Mucosa of descending colon (tissue), 3 donors: ENCODE measurements around the gene CD248. TPM values are rescaled to one million over a fixed set of nuclear protein-coding genes. Genes with fewer than 3 reads are reported as not detected.

Experiments used
- ATAC-seq: fragments of 200-7000 bp; cut with Tn5 transposase; one replicate; pipeline ENCODE4 v1.9.1; 2020; ENCODE audit warnings: mild to moderate bottlenecking, moderate library complexity
- DNase-seq, 3 donors: peaks; one replicate each; pipeline ENCODE4 v3.0.0-alpha.2; 2020
- H3K36me3 ChIP-seq: fragments of 200-600 bp; one replicate; pipeline ENCODE4 v1.8.0; 2021; ENCODE audit warnings: low read depth, mild to moderate bottlenecking
- H3K4me1 ChIP-seq: fragments of 200-600 bp; one replicate; pipeline ENCODE4 v1.8.0; 2021; ENCODE audit warnings: low read depth, mild to moderate bottlenecking
- H3K4me3 ChIP-seq: fragments of 200-600 bp; one replicate; pipeline ENCODE4 v1.8.0; 2021; ENCODE audit warnings: mild to moderate bottlenecking
- H3K9me3 ChIP-seq: fragments of 200-600 bp; one replicate; pipeline ENCODE4 v1.8.0; 2021; ENCODE audit warnings: mild to moderate bottlenecking
- CTCF ChIP-seq: fragments of 200-600 bp; IDR thresholded peaks from one replicate; pipeline ENCODE4 v1.8.0; 2022; ENCODE audit warnings: antibody characterized with exemption, mild to moderate bottlenecking
- intact Hi-C, 2 donors: fragments of 100-400 bp; cut with DNase I in 1 of 2; cut with micrococcal nuclease in 1 of 2; formaldehyde crosslinking; loops; one replicate each; pipeline versions ENCODE4 v1.11.0 to v1.11.1; 2022; cut with DNase I, micrococcal nuclease
- total RNA-seq, 3 donors: library from RNA; stranded (reverse); fragmentation: NEBNext Ultra II Directional in 2 of 3; extraction: Animal tissue kit (Norgen Biotek cat#: 25700) in 2 of 3; gene quantifications; one replicate each; pipeline versions ENCODE4 v1.2.1 to v1.2.4, GENCODE V29; 2021 to 2023
- donor health status: DM: no; HTN: no; CAD: no; lungs with moderate emphysema.
- donor health status: DM: no; HTN: no; CAD: no.
- donor health status: DM: no; HTN: yes; CAD: no.

Gene CD248
- total RNA-seq, 3 donors from 2014 or later = 4.5 to 37.7 (median 28.5) TPM

DNA sequence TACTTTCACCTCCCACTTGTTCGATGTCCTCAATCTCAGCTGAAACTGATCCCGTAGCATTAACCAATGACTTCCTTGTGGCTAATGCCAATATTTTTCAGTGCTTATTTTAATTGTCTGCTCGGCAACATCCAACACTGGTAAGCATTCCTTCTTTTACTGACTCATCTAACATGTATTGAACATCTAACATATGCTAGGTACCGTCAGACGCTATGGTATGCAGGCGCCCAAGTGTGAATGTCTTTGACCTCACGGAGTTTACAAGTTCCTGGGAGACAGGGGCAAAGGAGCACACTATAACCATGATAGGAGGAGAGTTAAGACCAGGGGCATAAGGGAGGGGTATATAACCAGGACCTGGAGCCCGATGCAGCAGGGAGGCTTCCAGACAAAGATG lies 26.3 kb upstream of the CD248 start:
- intact Hi-C loops = no loop called here
- ATAC-seq = no peak
- no peaks in the 10 kb centered on the region for H3K9me3 ChIP-seq
- peaks cover 5% of the 10 kb centered on the region for H3K36me3 ChIP-seq
- H3K4me3 ChIP-seq = no peak overlapping the region
- TF ChIP-seq CTCF = no peak
- peak in 1 of 3 donors; percentile 4 for DNase-seq
- H3K4me1 ChIP-seq = peaks cover 30% of the 10 kb centered on the region

DNA sequence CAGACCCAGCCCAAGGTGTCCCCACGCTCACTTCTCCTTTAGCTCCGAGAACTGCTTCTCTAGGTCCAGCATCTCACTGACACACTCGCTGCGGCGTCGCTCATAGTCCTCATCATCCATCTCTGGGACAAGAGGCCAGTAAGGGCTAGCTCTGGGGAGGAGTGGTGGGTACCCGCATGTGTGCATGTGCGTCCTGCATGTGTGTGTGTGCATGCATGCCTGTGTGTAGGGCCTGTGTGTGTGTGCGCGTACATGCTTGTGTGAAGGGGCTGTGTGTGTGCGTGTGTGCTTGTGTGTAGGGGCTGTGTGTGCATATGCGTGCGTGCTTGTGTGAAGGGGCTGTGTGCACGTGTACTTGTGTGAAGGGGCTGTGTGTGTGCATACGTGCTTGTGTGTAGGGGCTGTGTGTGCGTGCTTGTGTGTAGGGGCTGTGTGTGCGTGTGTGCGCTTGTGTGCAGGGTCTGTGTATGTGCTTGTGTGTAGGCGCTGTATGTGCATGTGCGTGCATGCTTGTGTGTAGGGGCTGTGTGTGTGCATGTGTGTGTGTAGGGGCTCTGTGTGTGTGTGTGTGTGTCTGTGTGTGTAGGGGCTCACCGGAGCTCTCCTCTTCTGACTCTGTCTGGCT lies 24.8 kb upstream of the CD248 start:
- intact Hi-C loops = no loop called here

DNA sequence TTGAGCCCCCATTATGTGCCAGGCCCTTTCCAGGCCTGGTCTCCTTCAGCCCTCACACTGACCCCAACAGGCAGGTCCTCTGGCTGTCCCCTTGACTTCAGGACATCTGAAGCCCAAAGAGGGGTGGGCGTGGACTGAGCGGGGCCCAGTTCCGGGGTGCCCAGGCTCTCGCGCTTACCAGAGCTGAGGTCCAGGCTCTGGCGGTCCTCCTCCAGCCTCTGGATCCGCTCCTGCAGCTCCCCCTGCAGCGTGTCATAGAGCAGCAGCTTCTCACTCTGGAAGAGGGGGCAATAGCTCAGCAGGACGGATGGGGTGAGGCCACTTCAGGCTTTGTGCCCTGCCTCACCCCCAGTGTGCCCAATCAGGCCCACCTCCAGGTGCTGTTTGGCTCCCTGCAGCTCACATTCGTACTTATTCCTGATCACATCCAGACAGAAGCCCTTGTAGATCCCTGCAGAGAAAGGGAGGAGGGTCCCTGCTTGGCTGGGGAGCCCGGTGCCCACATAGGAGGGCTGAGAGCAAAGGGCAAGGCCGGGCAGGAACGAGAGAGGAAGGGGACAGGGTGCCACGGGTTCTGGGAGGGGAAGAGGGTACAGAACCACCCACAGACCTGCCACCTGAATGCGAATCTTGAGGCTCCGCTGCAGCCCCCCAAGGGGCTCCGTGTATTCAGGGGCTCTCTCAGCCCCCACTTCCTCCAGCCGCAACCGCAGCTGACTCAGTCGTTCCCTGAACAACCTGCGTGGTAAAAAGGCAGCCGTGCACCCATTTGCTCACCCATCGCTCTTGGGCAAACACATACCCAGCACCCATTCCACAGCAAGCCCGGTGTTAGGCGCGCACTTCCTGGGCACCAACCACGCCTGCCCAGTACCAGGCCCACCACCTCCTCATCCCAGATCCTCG lies 24.0 kb upstream of the CD248 start:
- DNase-seq (peak in 2 of 3 donors; percentile 18 to 39), ATAC-seq (no peak)
- no peak for TF ChIP-seq CTCF
- intact Hi-C loops = no loop called here
- peaks cover 27% of the 10 kb centered on the region for H3K4me1 ChIP-seq
- H3K9me3 ChIP-seq = no peaks in the 10 kb centered on the region
- H3K36me3 ChIP-seq = peaks cover 5% of the 10 kb centered on the region
- H3K4me3 ChIP-seq = no peak overlapping the region

More for the DNA sequence above, 24.8 kb upstream of the CD248 start:
- peaks cover 31% of the 10 kb centered on the region for H3K4me1 ChIP-seq
- TF ChIP-seq CTCF = no peak
- no peak for ATAC-seq
- H3K36me3 ChIP-seq = peaks cover 5% of the 10 kb centered on the region
- H3K9me3 ChIP-seq = no peaks in the 10 kb centered on the region
- DNase-seq = peak in 2 of 3 donors; percentile 18 to 44
- no peak overlapping the region for H3K4me3 ChIP-seq

- no peak for TF ChIP-seq CTCF
- H3K9me3 ChIP-seq = no peaks in the 10 kb centered on the region
- H3K4me3 ChIP-seq = no peak overlapping the region
- DNase-seq (peak in 2 of 3 donors; percentile 25 to 38), ATAC-seq (no peak)
- H3K4me1 ChIP-seq = peaks cover 29% of the 10 kb centered on the region
- intact Hi-C loops = no loop called here
- peaks cover 5% of the 10 kb centered on the region for H3K36me3 ChIP-seq
Observed at GRCh38 chr11:66339686-66340483, 23.0 kb upstream of the CD248 start.

DNA sequence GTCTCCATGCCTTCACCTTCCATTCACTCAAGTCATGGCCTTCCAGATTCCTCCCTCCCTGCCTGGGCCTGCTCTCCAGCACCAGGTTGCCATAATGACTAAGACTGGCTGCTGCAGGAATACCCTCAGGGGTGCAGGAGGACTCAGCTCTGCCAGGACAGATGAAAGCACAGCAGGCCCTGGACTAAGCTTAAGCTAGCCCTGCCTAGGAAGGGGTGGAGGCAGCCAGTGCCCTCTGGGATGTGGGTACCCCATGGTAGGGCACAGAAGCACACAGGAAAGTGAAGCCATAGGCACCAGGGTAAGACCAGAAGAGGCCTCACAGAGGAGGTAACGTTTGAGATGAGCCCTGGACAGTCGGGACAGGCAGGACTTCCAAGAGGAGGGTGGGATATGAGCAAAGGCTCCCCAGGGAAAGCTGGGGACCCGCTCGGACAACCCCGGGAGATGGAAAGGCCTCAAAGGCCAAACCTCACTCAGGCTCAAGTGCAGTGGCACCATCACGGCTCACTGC lies 22.4 kb upstream of the CD248 start:
- peaks cover 28% of the 10 kb centered on the region for H3K4me1 ChIP-seq
- no peak for ATAC-seq
- peak in 2 of 3 donors; percentile 15 to 25 for DNase-seq
- peaks cover 5% of the 10 kb centered on the region for H3K36me3 ChIP-seq
- no peaks in the 10 kb centered on the region for H3K9me3 ChIP-seq
- TF ChIP-seq CTCF = no peak
- intact Hi-C loops = no loop called here
- no peak overlapping the region for H3K4me3 ChIP-seq
